GM18951 (cell line): ENCODE data around the gene P2RX2.

Experiments
- POLR2A ChIP-seq: IDR thresholded peaks from 4 replicates; pipeline ENCODE4 v1.6.1; 2011; ENCODE audit warnings: mild to moderate bottlenecking; ENCODE audit not compliant: insufficient read length, insufficient read depth; ENCODE audit errors: extremely low read depth
- in situ Hi-C: fragments of 300-500 bp; cut with MboI; formaldehyde crosslinking; loops from one replicate; pipeline ENCODE4 v1.12.0; 2022; ENCODE audit warnings: low sequenced_read_pairs, mixed read lengths, inconsistent platforms; ENCODE audit not compliant: unreplicated experiment

P2RX2 gene

DNA sequence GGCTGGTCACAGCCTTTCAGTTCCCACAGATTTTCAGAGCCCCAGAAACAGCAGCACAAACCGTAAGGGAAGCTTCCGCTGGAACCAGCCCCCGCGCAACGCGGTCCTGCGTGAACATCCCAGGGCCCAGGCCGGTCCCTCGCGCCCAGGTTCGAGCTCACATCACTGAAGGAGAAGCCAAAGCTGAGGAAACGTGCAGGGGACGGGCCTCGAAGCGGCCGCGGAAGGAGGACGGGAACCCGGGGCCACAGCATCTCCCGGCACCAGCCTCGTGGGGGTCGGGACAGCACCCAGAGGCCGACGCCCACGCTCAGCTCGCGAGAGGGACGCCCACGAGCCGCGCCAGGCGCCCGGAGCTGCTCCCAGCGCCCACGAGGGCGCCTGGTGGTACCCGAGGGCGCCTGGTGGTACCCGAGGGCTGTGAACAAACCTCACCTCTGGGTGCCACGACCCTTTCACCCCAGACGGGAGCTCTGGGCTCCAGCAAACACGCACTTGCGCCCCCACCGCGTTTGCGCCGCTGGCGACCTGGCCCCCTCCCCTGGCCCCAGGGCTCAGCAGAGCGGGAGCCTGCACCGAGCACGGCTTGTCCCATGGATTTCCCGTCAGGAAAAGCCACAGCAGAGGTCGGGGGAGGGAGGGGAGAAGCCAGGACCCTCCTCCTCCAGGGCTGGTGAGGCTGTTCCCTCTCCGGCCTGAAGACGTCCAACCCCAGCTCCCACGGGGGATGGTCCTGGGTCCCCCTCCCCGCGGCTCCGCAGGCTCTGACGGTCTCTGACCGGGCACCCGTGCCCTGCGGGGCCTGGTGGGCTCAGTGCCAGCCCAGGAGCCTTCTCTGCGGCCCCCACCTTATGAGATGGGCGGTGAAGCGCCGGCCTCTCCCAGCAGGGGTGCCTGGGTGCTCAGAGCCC is 15.1 kb upstream of the P2RX2 start:
- in situ Hi-C loops, result no loop called here
- TF ChIP-seq POLR2A, result no peak

- TF ChIP-seq POLR2A, result no peak
- in situ Hi-C loops, result no loop called here
These were observed 14.4 kb upstream of the P2RX2 start for GRCh38 chr12:132604151-132604618.

GRCh38 chr12:132604668-132605441 is 13.7 kb upstream of the P2RX2 start:
- no peak for TF ChIP-seq POLR2A
- in situ Hi-C loops, result no loop called here

DNA sequence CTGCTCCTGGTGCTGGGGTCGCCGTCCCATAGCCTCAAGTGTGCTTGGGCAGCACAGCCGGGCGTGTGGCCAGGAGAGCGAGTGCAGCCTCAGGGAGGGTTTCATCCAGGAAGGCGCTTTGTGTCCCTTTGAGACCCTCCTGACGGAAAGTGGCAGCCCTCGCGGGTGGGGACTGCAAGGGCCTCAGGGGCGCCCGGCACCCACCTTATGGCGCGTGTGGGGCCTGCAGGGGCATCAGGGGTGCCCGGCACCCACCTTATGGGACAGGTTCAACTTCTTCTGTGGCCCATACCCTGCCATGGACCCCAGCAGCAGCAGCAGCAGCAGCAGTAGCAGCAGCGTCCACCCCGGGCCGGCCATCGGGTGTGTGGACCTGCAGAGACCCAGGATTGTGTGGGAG is 12.7 kb upstream of the P2RX2 start:
- in situ Hi-C loops, result no loop called here
- no peak for TF ChIP-seq POLR2A

DNA sequence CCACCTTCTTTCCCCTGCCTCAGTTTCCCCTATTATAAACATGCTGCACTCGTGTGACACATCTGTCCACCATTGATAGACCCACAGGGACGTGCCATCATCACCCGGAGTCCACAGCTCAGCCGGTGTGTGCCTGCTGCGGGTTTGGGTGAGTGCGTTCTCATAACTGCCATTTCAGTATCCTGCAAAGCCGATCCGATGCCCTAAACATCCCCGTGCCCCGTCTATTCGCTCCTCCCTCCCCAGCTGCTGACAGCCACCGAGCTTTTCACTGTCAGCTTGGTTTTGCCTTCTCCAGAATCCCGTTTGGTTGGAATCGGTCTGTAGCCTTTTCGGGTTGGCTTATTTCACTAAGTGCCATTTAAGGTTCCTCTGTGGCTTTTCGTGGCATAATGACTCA is 12.1 kb upstream of the P2RX2 start:
- in situ Hi-C loops, result no loop called here
- TF ChIP-seq POLR2A, result no peak

- TF ChIP-seq POLR2A, result no peak
- in situ Hi-C loops, result no loop called here
These were observed 11.6 kb upstream of the P2RX2 start for GRCh38 chr12:132606927-132607326.

DNA sequence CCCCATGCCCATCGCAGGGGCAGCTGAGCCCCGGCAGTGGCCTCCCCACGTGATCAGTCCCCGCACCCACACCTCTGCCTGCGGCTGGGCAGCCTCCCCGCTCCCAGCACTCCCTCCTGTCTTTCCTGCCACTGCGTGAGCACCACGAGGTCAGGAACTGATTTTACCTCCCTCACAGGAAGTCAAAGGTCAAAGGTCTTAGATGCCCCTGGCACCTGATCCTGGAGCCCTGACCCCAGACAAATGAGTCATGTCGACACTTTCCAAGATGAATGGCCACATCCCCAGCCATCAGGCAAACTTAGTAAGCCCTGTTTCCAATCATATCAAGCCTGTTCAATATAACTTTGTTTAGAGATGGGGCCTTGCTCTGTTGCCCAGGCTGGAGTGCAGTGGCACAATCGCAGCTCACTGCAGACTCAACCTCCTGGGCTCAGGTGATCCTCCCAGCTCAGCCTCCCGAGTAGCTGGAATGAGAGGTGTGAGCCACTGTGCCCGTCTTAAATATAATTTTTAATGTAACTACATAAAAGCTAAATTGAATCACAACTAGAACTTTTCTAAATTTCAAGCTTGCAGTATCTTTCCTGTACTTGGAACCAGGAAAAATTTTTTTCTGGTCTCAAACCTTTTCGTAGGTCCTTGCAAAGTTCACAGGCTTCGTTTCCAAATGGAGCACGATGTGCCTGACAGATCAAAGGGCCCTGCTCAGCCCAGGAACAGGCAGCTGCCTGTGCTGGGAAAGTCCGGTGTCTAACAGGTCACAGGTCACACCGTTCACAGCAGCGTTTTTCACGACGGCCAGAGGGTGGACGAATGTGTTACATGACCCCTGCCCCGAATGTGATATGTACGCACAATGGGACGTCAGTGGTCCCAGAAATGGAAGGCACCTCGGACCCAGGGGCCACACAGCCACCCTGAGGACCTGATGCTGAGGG is 10.1 kb upstream of the P2RX2 start:
- in situ Hi-C loops, result no loop called here
- no peak for TF ChIP-seq POLR2A

GRCh38 chr12:132610051-132610759 is 8.4 kb upstream of the P2RX2 start, which contains the start of gene LRCOL1:
Gene LRCOL1, minus strand, starts transcription at chr12:132610582. Its CDS starts 4,331 bp downstream, at chr12:132606251.
- no peak for TF ChIP-seq POLR2A
- in situ Hi-C loops, result no loop called here

DNA sequence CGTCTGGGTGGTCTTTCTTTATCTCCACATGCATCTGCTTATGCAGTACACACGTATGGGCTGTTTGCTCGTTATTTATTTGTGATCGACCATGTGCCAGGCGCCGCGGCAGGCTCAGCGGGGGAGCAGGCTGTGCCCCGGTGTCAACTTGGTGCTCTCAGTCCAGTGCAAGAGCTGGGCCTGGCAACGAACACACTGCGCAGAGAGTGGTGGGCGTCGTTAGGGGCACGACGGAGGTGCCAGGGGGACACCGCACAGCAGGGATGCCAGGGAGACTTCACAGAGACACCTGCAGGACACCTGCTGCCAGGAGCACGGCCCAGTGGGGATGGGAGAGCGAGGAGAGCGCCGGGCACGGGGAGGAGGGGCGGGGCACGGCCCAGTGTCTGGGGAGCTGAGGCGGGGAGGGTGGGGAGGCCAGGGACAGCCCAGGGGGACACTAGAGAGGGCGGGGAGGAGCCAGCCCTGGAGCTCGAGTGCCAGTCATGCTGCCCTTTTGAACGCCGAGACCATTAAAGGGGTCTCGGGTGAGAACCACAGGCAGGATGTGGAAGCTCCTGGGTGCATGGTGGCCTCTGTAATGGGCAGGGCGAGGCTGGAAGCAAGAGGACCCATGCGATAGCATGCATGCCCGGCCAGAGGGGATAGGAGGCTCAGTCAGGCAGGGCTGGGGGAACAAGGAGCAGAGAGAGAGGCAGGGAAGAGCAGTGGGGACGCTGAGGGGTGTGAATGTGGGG is 7.5 kb upstream of the P2RX2 start:
- in situ Hi-C loops, result no loop called here
- no peak for TF ChIP-seq POLR2A

DNA sequence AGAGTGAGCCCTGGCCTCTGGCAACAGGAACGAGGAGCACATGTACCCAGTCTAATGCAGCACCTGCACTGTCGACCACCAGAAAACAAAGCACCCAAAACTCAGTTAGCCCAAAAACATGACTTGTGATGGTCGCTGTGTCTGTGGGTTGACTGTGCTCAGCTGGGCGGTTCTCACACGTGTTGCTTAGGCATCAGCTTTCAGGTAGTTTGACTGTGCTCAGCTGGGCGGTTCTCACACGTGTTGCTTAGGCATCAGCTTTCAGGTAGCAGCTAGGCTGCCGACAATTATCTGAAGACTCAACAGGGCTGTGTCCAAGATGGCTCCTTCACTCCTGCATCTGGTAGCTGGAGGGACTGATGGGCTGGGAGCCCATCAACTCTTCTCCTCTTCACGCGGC is 7.0 kb upstream of the P2RX2 start:
- TF ChIP-seq POLR2A, result no peak
- in situ Hi-C loops, result no loop called here

DNA sequence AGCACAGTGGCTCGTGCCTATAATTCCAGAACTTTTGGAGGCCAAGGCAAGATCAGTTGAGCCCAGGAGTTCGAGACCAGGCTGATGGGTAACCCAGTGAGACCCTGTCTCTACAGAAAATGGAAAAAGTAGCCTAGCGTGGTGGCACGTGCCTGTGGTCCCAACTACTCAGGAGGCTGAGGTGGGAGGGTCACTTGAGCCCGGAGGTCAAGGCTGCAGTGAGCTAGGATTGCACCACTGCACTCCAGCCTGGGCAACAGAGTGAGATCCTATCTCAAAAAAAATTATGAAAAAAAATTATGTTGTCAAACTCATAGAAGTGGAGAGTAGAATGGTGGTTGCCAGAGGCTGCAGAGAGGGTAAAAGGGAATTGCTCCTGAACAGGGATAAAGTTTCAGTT is 4.5 kb upstream of the P2RX2 start:
- TF ChIP-seq POLR2A, result no peak
- in situ Hi-C loops, result no loop called here
